GM12875 (cell line): ENCODE measurements around the gene CDKN1A.

Experiments
- H3K4me3 ChIP-seq: one replicate; pipeline ENCODE4 v1.5.1; 2011; ENCODE audit warnings: low read depth, low read length, control low read depth
- CTCF ChIP-seq: IDR thresholded peaks from 2 replicates; pipeline ENCODE4 v1.5.1; 2011; ENCODE audit warnings: low read depth, mild to moderate bottlenecking, control low read depth, inconsistent platforms, low read length, moderate library complexity, borderline replicate concordance; ENCODE audit not compliant: insufficient read depth

Gene CDKN1A

GRCh38 chr6:36698871-36699271 lies 20.4 kb downstream of the CDKN1A start:
- H3K4me3 ChIP-seq = no peak overlapping the region
- no peak for TF ChIP-seq CTCF

- TF ChIP-seq CTCF = no peak
- H3K4me3 ChIP-seq = no peak overlapping the region
These were observed 20.8 kb downstream of the CDKN1A start for GRCh38 chr6:36699348-36699747.

- H3K4me3 ChIP-seq = no peak overlapping the region
- no peak for TF ChIP-seq CTCF
These were observed 21.7 kb downstream of the CDKN1A start for GRCh38 chr6:36700071-36700812.

- TF ChIP-seq CTCF = no peak
- no peak overlapping the region for H3K4me3 ChIP-seq
These were observed 22.3 kb downstream of the CDKN1A start for GRCh38 chr6:36700831-36701230.

GRCh38 chr6:36701401-36701991 lies 23.0 kb downstream of the CDKN1A start:
- peak; percentile 37; the same call in 1 of the 2 replicates for TF ChIP-seq CTCF
- H3K4me3 ChIP-seq = no peak overlapping the region

GRCh38 chr6:36702656-36703055 lies 24.1 kb downstream of the CDKN1A start:
- H3K4me3 ChIP-seq = no peak overlapping the region
- TF ChIP-seq CTCF = no peak

GRCh38 chr6:36703081-36703606 lies 24.6 kb downstream of the CDKN1A start:
- H3K4me3 ChIP-seq = no peak overlapping the region
- TF ChIP-seq CTCF = no peak
